Mesenchymal stem cell (in vitro differentiated cells and primary cell): ENCODE measurements around the gene LENG9.

Experiments used
- DNase-seq: peaks from one replicate; pipeline ENCODE4 v3.0.0-alpha.2; 2013
- H2AFZ ChIP-seq: one replicate; pipeline ENCODE4 v1.6.1; 2013; ENCODE audit warnings: low read depth, mild to moderate bottlenecking, control low read depth, inconsistent platforms, low read length, moderate library complexity
- H2AK5ac ChIP-seq: 2 replicates; pipeline ENCODE4 v1.6.1; 2013; ENCODE audit warnings: low read length, moderate library complexity, mild to moderate bottlenecking, inconsistent platforms; ENCODE audit not compliant: severe bottlenecking
- H2BK120ac ChIP-seq: one replicate; pipeline ENCODE4 v1.6.1; 2013; ENCODE audit warnings: low read depth, mild to moderate bottlenecking, inconsistent platforms, low read length, moderate library complexity
- H2BK12ac ChIP-seq, 2 experiments: one replicate each; pipeline ENCODE4 v1.6.1; 2013; ENCODE audit warnings: inconsistent platforms in 2 of 2, low read length in 2 of 2, mild to moderate bottlenecking in 2 of 2, moderate library complexity in 2 of 2, control low read depth in 1 of 2
- H2BK15ac ChIP-seq: one replicate; pipeline ENCODE4 v1.6.1; 2013; ENCODE audit warnings: mild to moderate bottlenecking, low read depth, inconsistent platforms; ENCODE audit not compliant: poor library complexity, severe bottlenecking
- H2BK5ac ChIP-seq: 2 replicates; pipeline ENCODE4 v1.6.1; 2013; ENCODE audit warnings: low read depth, mild to moderate bottlenecking, low read length, control low read depth, inconsistent platforms; ENCODE audit not compliant: poor library complexity, severe bottlenecking
- H3K14ac ChIP-seq, 2 experiments: one replicate each; pipeline ENCODE4 v1.6.1; 2013; ENCODE audit warnings: inconsistent platforms in 2 of 2, low read length in 2 of 2, control low read depth in 1 of 2, mild to moderate bottlenecking in 1 of 2, moderate library complexity in 1 of 2
- H3K18ac ChIP-seq, 2 experiments: one replicate each; pipeline ENCODE4 v1.6.1; 2013; ENCODE audit warnings: inconsistent platforms in 2 of 2, low read length in 2 of 2, control low read depth in 1 of 2, low read depth in 1 of 2, mild to moderate bottlenecking in 1 of 2
- H3K23ac ChIP-seq, 2 experiments: one replicate each; pipeline ENCODE4 v1.6.1; 2013; ENCODE audit warnings: inconsistent platforms in 2 of 2, low read length in 2 of 2, mild to moderate bottlenecking in 2 of 2, moderate library complexity in 2 of 2, control low read depth in 1 of 2
- H3K27ac ChIP-seq: 2 replicates; pipeline ENCODE4 v1.5.1; 2013; ENCODE audit warnings: mild to moderate bottlenecking, moderate library complexity, low read length, control low read depth, inconsistent platforms; ENCODE audit not compliant: poor library complexity, severe bottlenecking
- H3K27me3 ChIP-seq, 2 experiments: 2 replicates each; pipeline versions ENCODE4 v1.6.1 to v1.7.0; 2013; ENCODE audit warnings: low read length in 2 of 2, mild to moderate bottlenecking in 2 of 2, moderate library complexity in 2 of 2, control low read depth in 1 of 2, inconsistent platforms in 1 of 2; ENCODE audit not compliant: control insufficient read depth in 1 of 2, insufficient read depth in 1 of 2
- H3K36me3 ChIP-seq, 2 experiments: 2 replicates each; pipeline versions ENCODE4 v1.6.1 to v1.7.0; 2013; ENCODE audit warnings: low read length in 2 of 2, control low read depth in 1 of 2, inconsistent platforms in 1 of 2, low read depth in 1 of 2, mild to moderate bottlenecking in 1 of 2; ENCODE audit not compliant: insufficient read depth in 2 of 2, control insufficient read depth in 1 of 2
- H3K4ac ChIP-seq, 2 experiments: one replicate each; pipeline ENCODE4 v1.6.1; 2013; ENCODE audit warnings: inconsistent platforms in 2 of 2, low read length in 2 of 2, mild to moderate bottlenecking in 2 of 2, moderate library complexity in 2 of 2, control low read depth in 1 of 2, low read depth in 1 of 2
- H3K4me1 ChIP-seq: 2 replicates; pipeline ENCODE4 v1.6.1; 2013; ENCODE audit warnings: low read depth, low read length, control low read depth; ENCODE audit not compliant: control insufficient read depth, insufficient read depth
- H3K4me2 ChIP-seq: 2 replicates; pipeline ENCODE4 v1.6.1; 2013; ENCODE audit warnings: low read length, mild to moderate bottlenecking, inconsistent platforms; ENCODE audit not compliant: poor library complexity, severe bottlenecking
- H3K4me3 ChIP-seq, 2 experiments: 2 replicates each; pipeline versions ENCODE4 v1.5.1 to v1.7.0; 2013; ENCODE audit warnings: low read length in 2 of 2, mild to moderate bottlenecking in 2 of 2, control low read depth in 1 of 2, low read depth in 1 of 2; ENCODE audit not compliant: insufficient read depth in 1 of 2
- H3K79me1 ChIP-seq: replicated peaks from 2 replicates; pipeline ENCODE4 v1.6.1; 2013; ENCODE audit warnings: mild to moderate bottlenecking, control low read depth, low read length, inconsistent platforms; ENCODE audit not compliant: poor library complexity, severe bottlenecking
- H3K9ac ChIP-seq: 2 replicates; pipeline ENCODE4 v1.7.0; 2013; ENCODE audit warnings: mild to moderate bottlenecking, low read length, moderate library complexity
- H3K9me3 ChIP-seq: 2 replicates; pipeline ENCODE4 v1.7.0; 2013; ENCODE audit warnings: mild to moderate bottlenecking, low read length; ENCODE audit not compliant: control insufficient read depth
- H4K8ac ChIP-seq: one replicate; pipeline ENCODE4 v1.6.1; 2013; ENCODE audit warnings: inconsistent platforms, mild to moderate bottlenecking, low read length, moderate library complexity
- H4K91ac ChIP-seq: one replicate; pipeline ENCODE4 v1.6.1; 2013; ENCODE audit warnings: mild to moderate bottlenecking, low read length, inconsistent platforms
- WGBS: methylation state at CpG from one replicate; pipeline ENCODE4 v1.1.7; 2013; ENCODE audit warnings: mixed read lengths; 5-methylcytosine and 5-hydroxymethylcytosine counted together

LENG9 gene

DNA sequence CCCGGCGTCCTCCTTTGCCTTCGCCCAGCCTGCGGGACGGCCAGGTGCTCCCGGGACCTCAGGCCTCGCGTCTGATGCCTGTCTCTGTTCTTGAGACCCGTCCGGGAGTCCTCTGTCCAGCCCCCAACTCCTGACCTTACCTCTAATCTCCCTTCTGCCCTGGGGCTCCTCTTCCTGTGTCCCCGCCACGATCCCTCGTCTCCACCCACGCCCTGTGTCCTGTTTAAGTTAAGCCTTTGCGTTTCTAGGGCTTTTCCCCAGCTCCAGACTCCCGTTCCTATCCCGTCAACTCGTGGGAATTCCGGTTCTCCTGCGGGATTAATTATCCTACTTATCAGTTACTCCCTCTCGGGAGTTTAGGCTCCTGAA, 13.9 kb downstream of the LENG9 start:
- peak overlapping the region in 1 of 2 experiments; percentile 85 for H3K14ac ChIP-seq
- peak overlapping the region; percentile 45 for H2BK120ac ChIP-seq
- H3K27me3 ChIP-seq: no peaks in the 10 kb centered on the region
- H3K18ac ChIP-seq: peak overlapping the region; percentile 99 to 100
- peak overlapping the region; percentile 55 for H4K91ac ChIP-seq
- H3K9me3 ChIP-seq: no peaks in the 10 kb centered on the region
- peak overlapping the region; percentile 99 for H4K8ac ChIP-seq
- peak overlapping the region; percentile 94 for H2BK5ac ChIP-seq
- peak overlapping the region; percentile 55 for H3K4me2 ChIP-seq
- H3K4me3 ChIP-seq: peak overlapping the region; percentile 96 to 97
- H3K36me3 ChIP-seq: peaks cover 34 to 53% of the 10 kb centered on the region in 2 experiments
- H2BK12ac ChIP-seq: peak overlapping the region in 1 of 2 experiments; percentile 12
- peaks cover 17% of the 10 kb centered on the region for H3K79me1 ChIP-seq
- peak overlapping the region; percentile 58 for H2AK5ac ChIP-seq
- peak overlapping the region; percentile 100 for H3K9ac ChIP-seq
- peak; percentile 58 for DNase-seq
- peak overlapping the region; percentile 3 for H2BK15ac ChIP-seq
- peak overlapping the region; percentile 77 to 85 for H3K4ac ChIP-seq
- H3K23ac ChIP-seq: peak overlapping the region in 1 of 2 experiments; percentile 93
- WGBS: under 1% methylated on average over 21 of the region's 21 CpGs
- H3K4me1 ChIP-seq: peaks cover 19% of the 10 kb centered on the region
- peak overlapping the region; percentile 83 for H3K27ac ChIP-seq
- no peak overlapping the region for H2AFZ ChIP-seq

GRCh38 chr19:54448774-54449700, 14.5 kb downstream of the LENG9 start, which contains the start of gene LENG8:
Gene LENG8, plus strand, starts transcription at chr19:54449199. Its CDS starts 2,146 bp downstream, at chr19:54451345.
- H3K23ac ChIP-seq: peak within 1 kb of the TSS in 1 of 2 experiments; percentile 94
- peaks cover 19% of the 10 kb centered on the region for H3K4me1 ChIP-seq
- H4K8ac ChIP-seq: peak within 1 kb of the TSS; percentile 99
- H3K18ac ChIP-seq: peak within 1 kb of the TSS; percentile 99 to 100
- DNase-seq: peak; percentile 98
- H3K9me3 ChIP-seq: no peaks in the 10 kb centered on the region
- H2BK12ac ChIP-seq: peak within 1 kb of the TSS; percentile 42 to 91
- H3K4me3 ChIP-seq: peak within 1 kb of the TSS; percentile 96 to 97
- peak within 1 kb of the TSS; percentile 94 for H2BK5ac ChIP-seq
- H3K27me3 ChIP-seq: no peaks in the 10 kb centered on the region
- peak within 1 kb of the TSS; percentile 60 for H2AFZ ChIP-seq
- peak within 1 kb of the TSS; percentile 92 to 98 for H3K4ac ChIP-seq
- peaks cover 11% of the 10 kb centered on the region for H3K79me1 ChIP-seq
- peak within 1 kb of the TSS; percentile 91 for H2BK15ac ChIP-seq
- peak within 1 kb of the TSS; percentile 72 for H3K4me2 ChIP-seq
- peak within 1 kb of the TSS in 1 of 2 experiments; percentile 100 for H3K14ac ChIP-seq
- under 1% methylated on average over 83 of the region's 96 CpGs for WGBS
- peaks cover 30 to 51% of the 10 kb centered on the region in 2 experiments for H3K36me3 ChIP-seq
- H2BK120ac ChIP-seq: peak within 1 kb of the TSS; percentile 93
- H2AK5ac ChIP-seq: peak within 1 kb of the TSS; percentile 58
- H4K91ac ChIP-seq: peak within 1 kb of the TSS; percentile 100
- peak within 1 kb of the TSS; percentile 100 for H3K9ac ChIP-seq
- H3K27ac ChIP-seq: peak within 1 kb of the TSS; percentile 97

GRCh38 chr19:54448040-54448773, 15.4 kb downstream of the LENG9 start:
- Histone ChIP-seq H3K4me3 (peak overlapping the region; percentile 96 to 97), H2BK120ac (peak overlapping the region; percentile 9), H3K4me1 (peaks cover 19% of the 10 kb centered on the region), H3K14ac (peak overlapping the region in 1 of 2 experiments; percentile 89), H3K9ac (peak overlapping the region; percentile 100), H4K91ac (peak overlapping the region; percentile 84), H2BK12ac (peak overlapping the region in 1 of 2 experiments; percentile 42), H3K4ac (peak overlapping the region; percentile 68), H3K27me3 (no peaks in the 10 kb centered on the region), H3K4me2 (peak overlapping the region; percentile 72), H2AK5ac (no peak overlapping the region), H4K8ac (peak overlapping the region; percentile 54), H3K23ac (peak overlapping the region in 1 of 2 experiments; percentile 94), H3K9me3 (no peaks in the 10 kb centered on the region), H2BK15ac (peak overlapping the region; percentile 26), H3K27ac (peak overlapping the region; percentile 85), H3K18ac (peak overlapping the region; percentile 94 to 98), H3K36me3 (peaks cover 22 to 45% of the 10 kb centered on the region in 2 experiments), H3K79me1 (peaks cover 6% of the 10 kb centered on the region), H2BK5ac (peak overlapping the region; percentile 92), H2AFZ (no peak overlapping the region)
- 1% methylated on average over 33 of the region's 34 CpGs for WGBS
- DNase-seq: peak; percentile 88
